ENCODE measurements around the gene MAP3K12.
"Not testable (repeated sequence)": the region's sequence is repeated elsewhere in the genome, so short reads cannot be mapped to it uniquely, and the experiment has no call there.

The MAP3K12 gene

DNA sequence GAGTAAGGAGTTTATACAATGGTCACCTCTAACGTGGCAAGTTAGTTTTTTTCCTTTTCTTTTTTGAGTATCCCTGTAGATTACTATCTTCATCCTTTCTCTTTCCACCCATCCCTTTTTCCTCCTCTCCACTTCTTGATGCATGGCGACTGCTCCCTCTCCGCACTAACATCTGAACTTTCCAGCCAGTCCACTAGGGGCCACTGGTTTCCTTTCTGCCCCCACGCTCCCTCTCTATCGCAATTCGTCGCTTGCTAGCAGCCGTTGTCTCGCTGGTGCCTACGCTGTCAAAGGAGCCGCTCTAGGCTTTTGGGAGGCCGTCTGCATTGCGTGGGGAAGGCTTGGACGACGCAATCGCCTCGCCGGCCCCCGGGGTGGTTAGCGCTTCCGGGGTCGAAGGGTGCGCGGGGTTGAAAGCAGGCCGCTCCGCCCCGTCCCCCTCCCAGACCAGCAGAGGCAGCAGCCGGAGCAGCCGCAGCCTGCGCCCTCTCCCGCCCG, 47.5 kb downstream of the MAP3K12 start, which contains the start of gene PCBP2:
Gene PCBP2 (plus strand): TSS at position 442 of the 498 bp plus-strand sequence. CDS start 2,699 bp downstream, outside the sequence.
- Histone ChIP-seq H3K4me1 (ENCODE audit: low read depth, poor library complexity, severe bottlenecking) (peaks cover 44% of the 10 kb centered on the region), H3K9ac (peak within 1 kb of the TSS; percentile 93), H3K4me2 (peak within 1 kb of the TSS; percentile 93), H3K27me3 (ENCODE audit: insufficient read depth, low read depth) (no peaks in the 10 kb centered on the region), H3K79me2 (ENCODE audit: insufficient read depth, low read depth) (peaks cover 46% of the 10 kb centered on the region), H3K36me3 (ENCODE audit: insufficient read depth) (peaks cover 29% of the 10 kb centered on the region), H3K4me3 (IDR thresholded peaks at IDR 0.05; ENCODE audit: insufficient read depth, low read depth, low read length) (no peak within 1 kb of the TSS), H2AFZ (ENCODE audit: low read depth) (peak within 1 kb of the TSS; percentile 9; the same call in 1 of the 2 replicates), H4K20me1 (ENCODE audit: insufficient read depth) (peaks cover 34% of the 10 kb centered on the region), H3K27ac (peak within 1 kb of the TSS; percentile 86)
- TF ChIP-seq, protein P1, sequence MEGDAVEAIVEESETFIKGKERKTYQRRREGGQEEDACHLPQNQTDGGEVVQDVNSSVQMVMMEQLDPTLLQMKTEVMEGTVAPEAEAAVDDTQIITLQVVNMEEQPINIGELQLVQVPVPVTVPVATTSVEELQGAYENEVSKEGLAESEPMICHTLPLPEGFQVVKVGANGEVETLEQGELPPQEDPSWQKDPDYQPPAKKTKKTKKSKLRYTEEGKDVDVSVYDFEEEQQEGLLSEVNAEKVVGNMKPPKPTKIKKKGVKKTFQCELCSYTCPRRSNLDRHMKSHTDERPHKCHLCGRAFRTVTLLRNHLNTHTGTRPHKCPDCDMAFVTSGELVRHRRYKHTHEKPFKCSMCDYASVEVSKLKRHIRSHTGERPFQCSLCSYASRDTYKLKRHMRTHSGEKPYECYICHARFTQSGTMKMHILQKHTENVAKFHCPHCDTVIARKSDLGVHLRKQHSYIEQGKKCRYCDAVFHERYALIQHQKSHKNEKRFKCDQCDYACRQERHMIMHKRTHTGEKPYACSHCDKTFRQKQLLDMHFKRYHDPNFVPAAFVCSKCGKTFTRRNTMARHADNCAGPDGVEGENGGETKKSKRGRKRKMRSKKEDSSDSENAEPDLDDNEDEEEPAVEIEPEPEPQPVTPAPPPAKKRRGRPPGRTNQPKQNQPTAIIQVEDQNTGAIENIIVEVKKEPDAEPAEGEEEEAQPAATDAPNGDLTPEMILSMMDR (conservative IDR thresholded peaks at IDR 0.05; ENCODE audit: low read depth, low read length), result peak; percentile 97

DNA sequence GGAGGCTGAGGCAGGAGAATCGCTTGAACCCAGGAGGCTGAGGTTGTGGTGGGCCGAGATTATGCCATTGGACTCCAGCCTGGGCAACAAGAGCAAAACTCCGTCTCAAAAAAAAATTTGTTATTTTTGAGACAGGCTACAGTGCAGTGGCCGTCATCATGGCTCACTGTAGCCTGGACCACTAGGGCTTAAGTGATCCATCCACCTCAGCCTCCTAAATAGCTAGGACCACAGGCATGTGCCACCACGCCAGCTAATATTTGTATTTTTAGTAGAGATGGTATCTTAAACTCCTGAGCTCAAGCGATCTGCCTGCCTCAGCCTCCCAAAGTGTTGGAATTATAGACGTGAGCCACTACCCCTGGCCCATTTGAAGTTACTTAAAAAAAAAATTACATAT, 48.3 kb downstream of the MAP3K12 start:
- Histone ChIP-seq H2AFZ (ENCODE audit: low read depth) (no peak overlapping the region), H3K4me2 (no peak overlapping the region; the same call in 1 of the 2 replicates), H4K20me1 (ENCODE audit: insufficient read depth) (peaks cover 32% of the 10 kb centered on the region), H3K4me1 (ENCODE audit: low read depth, poor library complexity, severe bottlenecking) (peaks cover 36% of the 10 kb centered on the region), H3K27ac (no peak overlapping the region), H3K9ac (no peak overlapping the region), H3K79me2 (ENCODE audit: insufficient read depth, low read depth) (peaks cover 38% of the 10 kb centered on the region), H3K36me3 (ENCODE audit: insufficient read depth) (peaks cover 22% of the 10 kb centered on the region), H3K27me3 (ENCODE audit: insufficient read depth, low read depth) (no peaks in the 10 kb centered on the region), H3K4me3 (IDR thresholded peaks at IDR 0.05; ENCODE audit: insufficient read depth, low read depth, low read length) (no peak overlapping the region)
- TF ChIP-seq, protein P1 (conservative IDR thresholded peaks at IDR 0.05; ENCODE audit: low read depth, low read length), result no peak

- not testable (repeated sequence) for H4K20me1 ChIP-seq (ENCODE audit: insufficient read depth); H3K27me3 ChIP-seq (ENCODE audit: insufficient read depth, low read depth); H3K4me2 ChIP-seq; H2AFZ ChIP-seq (ENCODE audit: low read depth); H3K9ac ChIP-seq; H3K27ac ChIP-seq; H3K4me3 ChIP-seq (IDR thresholded peaks at IDR 0.05; ENCODE audit: insufficient read depth, low read depth, low read length)
- Histone ChIP-seq H3K36me3 (ENCODE audit: insufficient read depth) (peaks cover 15% of the 10 kb centered on the region; the same call in 1 of the 2 replicates), H3K4me1 (ENCODE audit: low read depth, poor library complexity, severe bottlenecking) (peaks cover 37% of the 10 kb centered on the region), H3K79me2 (ENCODE audit: insufficient read depth, low read depth) (peaks cover 20% of the 10 kb centered on the region)
These were observed 54.5 kb downstream of the MAP3K12 start for GRCh38 chr12:53444593-53445325.

DNA sequence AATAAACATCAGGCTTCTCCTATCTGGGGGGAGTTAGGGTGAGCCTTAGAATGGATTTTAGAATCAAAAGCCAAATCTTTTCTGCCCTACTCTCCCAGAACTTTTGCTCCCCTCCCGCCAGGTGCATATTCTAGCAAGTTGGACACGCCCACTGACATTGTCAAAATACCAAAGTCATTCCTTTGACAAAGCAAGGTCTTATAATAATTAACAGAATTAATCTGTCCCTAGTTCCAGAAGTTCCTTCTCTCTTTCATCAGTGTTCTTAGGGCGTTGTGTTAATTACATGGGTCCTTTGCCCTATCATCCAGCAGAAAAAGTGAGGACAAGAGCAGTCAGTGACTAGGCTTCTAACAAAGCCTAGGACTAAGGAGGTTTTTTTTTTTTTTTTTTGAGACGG, 55.3 kb downstream of the MAP3K12 start:
- H3K4me1 ChIP-seq (ENCODE audit: low read depth, poor library complexity, severe bottlenecking), result peaks cover 37% of the 10 kb centered on the region
- no peak overlapping the region for H3K4me2 ChIP-seq
- H2AFZ ChIP-seq (ENCODE audit: low read depth), result no peak overlapping the region
- no peaks in the 10 kb centered on the region for H4K20me1 ChIP-seq (ENCODE audit: insufficient read depth)
- no peak overlapping the region for H3K9ac ChIP-seq
- H3K4me3 ChIP-seq (IDR thresholded peaks at IDR 0.05; ENCODE audit: insufficient read depth, low read depth, low read length), result no peak overlapping the region
- H3K27ac ChIP-seq, result no peak overlapping the region
- TF ChIP-seq, protein P1 (conservative IDR thresholded peaks at IDR 0.05; ENCODE audit: low read depth, low read length), result no peak
- peaks cover 20% of the 10 kb centered on the region for H3K79me2 ChIP-seq (ENCODE audit: insufficient read depth, low read depth)
- H3K27me3 ChIP-seq (ENCODE audit: insufficient read depth, low read depth), result no peaks in the 10 kb centered on the region
- peaks cover 15% of the 10 kb centered on the region; the same call in 1 of the 2 replicates for H3K36me3 ChIP-seq (ENCODE audit: insufficient read depth)

Measured in KMS-11 (cell line).